Esophagus squamous epithelium (tissue), 5 donors: ENCODE measurements around the gene ZNF106. TPM values are rescaled to one million over a fixed set of nuclear protein-coding genes. Genes with fewer than 3 reads are reported as not detected.

Experiments
- DNase-seq: peaks from one replicate; lab custom pipeline; 2025; lab: John Stamatoyannopoulos, UW
- H3K27ac ChIP-seq, 4 donors: fragments of 200-600 bp; sonication (generic); one replicate each; pipeline ENCODE4 v1.5.1; 2016 to 2019; ENCODE audit warnings: mild to moderate bottlenecking in 1 of 4
- H3K27me3 ChIP-seq, 4 donors: fragments of 200-600 bp; sonication (generic); 1 replicate in 3 of 4; 2 replicates in 1 of 4; pipeline versions ENCODE4 v1.5.1 to v1.6.0; 2017 to 2021; ENCODE audit warnings: antibody characterized with exemption in 1 of 4
- H3K36me3 ChIP-seq, 3 donors: fragments of 200-600 bp; sonication (generic); one replicate each; pipeline ENCODE4 v1.5.1; 2016 to 2019
- H3K4me1 ChIP-seq, 3 donors: fragments of 200-600 bp; sonication (generic); one replicate each; pipeline ENCODE4 v1.5.1; 2017 to 2019
- H3K4me3 ChIP-seq, 4 donors: fragments of 200-600 bp; sonication (generic); 1 replicate in 3 of 4; 2 replicates in 1 of 4; pipeline ENCODE4 v1.5.1; 2016 to 2019; ENCODE audit warnings: mild to moderate bottlenecking in 2 of 4, moderate library complexity in 1 of 4
- H3K9me3 ChIP-seq, 3 donors: fragments of 200-600 bp; sonication (generic); one replicate each; pipeline ENCODE4 v1.5.1; 2016 to 2019
- CTCF ChIP-seq, 6 experiments: fragments of 450-650 bp in 4 of 6; fragments of 200-600 bp in 2 of 6; sonication (generic) in 2 of 6; IDR thresholded peaks; one replicate each; pipeline ENCODE4 v1.5.1; 2016 to 2019; ENCODE audit warnings: antibody characterized with exemption in 6 of 6, mild to moderate bottlenecking in 4 of 6, moderate library complexity in 4 of 6
- POLR2A ChIP-seq, 4 donors: fragments of 450-650 bp; IDR thresholded peaks; one replicate each; pipeline ENCODE4 v1.6.1; 2017; ENCODE audit warnings: antibody characterized with exemption in 4 of 4, mild to moderate bottlenecking in 4 of 4, moderate library complexity in 3 of 4
- WGBS, 2 donors: methylation state at CpG; one replicate each; pipeline ENCODE4 v1.1.5; 2018; 5-methylcytosine and 5-hydroxymethylcytosine counted together
- intact Hi-C: fragments of 100-400 bp; cut with DNase I; formaldehyde crosslinking; loops from one replicate; pipeline ENCODE4 v1.15.0; 2022
- total RNA-seq, 4 donors: library from RNA; depleted of rRNA; stranded (reverse); fragments of >200 nt; gene quantifications; one replicate each; pipeline ENCODE4 v1.1.0, GENCODE V29; 2016
- donor health status: DM: yes; HTN: yes; CAD: no.

Gene ZNF106
- total RNA-seq, 4 donors from 2014 or later: 16.0 to 65.0 (median 33.8) TPM

- Histone ChIP-seq H3K36me3 (no peaks in the 10 kb centered on the region), H3K4me1 (no peaks in the 10 kb centered on the region), H3K27ac (no peak overlapping the region), H3K9me3 (no peaks in the 10 kb centered on the region), H3K27me3 (no peaks in the 10 kb centered on the region), H3K4me3 (no peak overlapping the region)
- TF ChIP-seq POLR2A (IDR thresholded peaks at IDR 0.05) (no peak), CTCF (IDR thresholded peaks at IDR 0.05) (no peak)
- 72 to 79% methylated on average over 2 to 10 of the region's 11 CpGs for WGBS, 2 donors
- no peak for DNase-seq
- intact Hi-C loops: no loop called here
Observed at GRCh38 chr15:42392309-42393024, 98.5 kb downstream of the ZNF106 start.

GRCh38 chr15:42387603-42388002, 103.3 kb downstream of the ZNF106 start:
- Histone ChIP-seq H3K27me3 (no peaks in the 10 kb centered on the region), H3K9me3 (no peaks in the 10 kb centered on the region), H3K36me3 (peaks cover 0 to 30% (median 0%) of the 10 kb centered on the region in 3 donors), H3K4me1 (no peaks in the 10 kb centered on the region), H3K4me3 (no peak overlapping the region), H3K27ac (no peak overlapping the region)
- WGBS, 2 donors: 70 to 81% methylated on average over 8 of the region's 8 CpGs
- DNase-seq: no peak
- no peak for TF ChIP-seq CTCF (IDR thresholded peaks at IDR 0.05)
- no peak for TF ChIP-seq POLR2A (IDR thresholded peaks at IDR 0.05)
- intact Hi-C loops: no loop called here

- TF ChIP-seq POLR2A (IDR thresholded peaks at IDR 0.05) (no peak), CTCF (IDR thresholded peaks at IDR 0.05) (no peak)
- intact Hi-C loops: no loop called here
- no peak for DNase-seq
- H3K27me3 ChIP-seq: no peaks in the 10 kb centered on the region
- H3K9me3 ChIP-seq: no peaks in the 10 kb centered on the region
- H3K4me1 ChIP-seq: no peaks in the 10 kb centered on the region
- H3K4me3 ChIP-seq: no peak overlapping the region
- 73 to 83% methylated on average over 11 of the region's 12 CpGs for WGBS, 2 donors
- H3K36me3 ChIP-seq: peaks cover 0 to 30% (median 0%) of the 10 kb centered on the region in 3 donors
- no peak overlapping the region for H3K27ac ChIP-seq
Observed at GRCh38 chr15:42385980-42386700, 104.8 kb downstream of the ZNF106 start.

GRCh38 chr15:42385206-42385979, 105.5 kb downstream of the ZNF106 start:
- H3K4me1 ChIP-seq: no peaks in the 10 kb centered on the region
- peaks cover 0 to 30% (median 0%) of the 10 kb centered on the region in 3 donors for H3K36me3 ChIP-seq
- intact Hi-C loops: no loop called here
- H3K4me3 ChIP-seq: no peak overlapping the region
- no peaks in the 10 kb centered on the region for H3K9me3 ChIP-seq
- no peak overlapping the region for H3K27ac ChIP-seq
- no peak for DNase-seq
- 47 to 62% methylated on average over 5 of the region's 5 CpGs for WGBS, 2 donors
- TF ChIP-seq POLR2A (IDR thresholded peaks at IDR 0.05) (no peak), CTCF (IDR thresholded peaks at IDR 0.05) (peak in 4 of 6 experiments; percentile 10 to 50 (median 16))
- H3K27me3 ChIP-seq: no peaks in the 10 kb centered on the region
